GM12878 (cell line): ENCODE data around the gene RALGAPA2. TPM values are rescaled to one million over a fixed set of nuclear protein-coding genes. Genes with fewer than 3 reads are reported as not detected.

Source experiments
- ATAC-seq: fragments of 200-7000 bp; cut with Tn5 transposase; 3 replicates; pipeline ENCODE4 v1.9.1; 2020; ENCODE audit warnings: mild to moderate bottlenecking, moderate library complexity
- BruUV-seq: library from RNA; stranded (reverse); fragments of 400-500 nt; replicated peaks from 2 replicates; lab custom pipeline; 2021; lab: Mats Ljungman, UMichigan
- CTCF ChIA-PET: fragments of 300-600 bp; sonication (Branson Sonifier 250); formaldehyde crosslinking; extraction: SDS; loops from one replicate; lab custom pipeline; 2021; ENCODE audit warnings: inconsistent platforms; lab: Yijun Ruan, JAX
- POLR2A ChIA-PET: fragments of 350-600 bp; formaldehyde crosslinking; extraction: SDS; loops from one replicate; lab custom pipeline; 2021; ENCODE audit warnings: inconsistent platforms; lab: Charles Lee
- RAD21 ChIA-PET: fragments of 300-600 bp; sonication (Branson Sonifier 250); formaldehyde crosslinking; loops from one replicate; lab custom pipeline; 2023; ENCODE audit warnings: antibody characterized with exemption; ENCODE audit not compliant: unreplicated experiment; lab: Charles Lee
- SMC1A ChIA-PET: fragments of 300-600 bp; sonication (Branson Sonifier 250); formaldehyde crosslinking; loops from one replicate; lab custom pipeline; 2023; ENCODE audit not compliant: unreplicated experiment, uncharacterized antibody; lab: Charles Lee
- DNase-seq: peaks from one replicate; pipeline ENCODE4 v3.0.0-alpha.2; 2011; ENCODE audit warnings: low read depth, low spot score
- FAIRE-seq: peaks from 3 replicates; lab custom pipeline; 2011; peaks lifted over from hg19 to GRCh38; lab: Jason Lieb, UNC
- H2AFZ ChIP-seq: 2 replicates; pipeline ENCODE4 v1.6.0; 2011; ENCODE audit warnings: low read depth, low read length, control low read depth; ENCODE audit not compliant: control insufficient read depth
- H3K27ac ChIP-seq: 2 replicates; pipeline ENCODE4 v1.5.1; 2011; ENCODE audit warnings: control low read depth; ENCODE audit not compliant: control insufficient read depth, insufficient read depth
- H3K27me3 ChIP-seq, 2 experiments: replicated peaks in 1 of 2; 2 replicates each; pipeline versions ENCODE4 v1.6.0 to v1.6.1; 2011; ENCODE audit warnings: low read length in 1 of 2; ENCODE audit not compliant: control insufficient read depth in 2 of 2, insufficient read depth in 2 of 2
- H3K36me3 ChIP-seq, 2 experiments: 2 replicates each; pipeline ENCODE4 v1.5.1; 2011; ENCODE audit warnings: low read length in 1 of 2; ENCODE audit not compliant: control insufficient read depth in 2 of 2, insufficient read depth in 2 of 2
- H3K4me1 ChIP-seq: 2 replicates; pipeline ENCODE4 v1.6.1; 2011; ENCODE audit warnings: mild to moderate bottlenecking, low read length, moderate library complexity, mixed read lengths; ENCODE audit not compliant: control insufficient read depth, insufficient read depth
- H3K4me2 ChIP-seq: 2 replicates; pipeline ENCODE4 v1.6.0; 2011; ENCODE audit warnings: control low read depth; ENCODE audit not compliant: control insufficient read depth, insufficient read depth
- H3K4me3 ChIP-seq: fragments of 200-600 bp; sonication (generic); 2 replicates; pipeline ENCODE4 v1.5.1; 2016
- H3K79me2 ChIP-seq: 2 replicates; pipeline ENCODE4 v1.6.0; 2011; ENCODE audit warnings: low read length; ENCODE audit not compliant: control insufficient read depth, insufficient read depth
- H3K9ac ChIP-seq: 2 replicates; pipeline ENCODE4 v1.8.0; 2011; ENCODE audit warnings: low read length, control low read depth, mixed read lengths; ENCODE audit not compliant: control insufficient read depth, insufficient read depth
- H3K9me3 ChIP-seq: replicated peaks from 3 replicates; pipeline ENCODE4 v1.5.1; 2011; ENCODE audit warnings: mild to moderate bottlenecking, low read length; ENCODE audit not compliant: control insufficient read depth, insufficient read depth
- H4K20me1 ChIP-seq: 2 replicates; pipeline ENCODE4 v1.6.0; 2011; ENCODE audit not compliant: control insufficient read depth, insufficient read depth
- BCL11A ChIP-seq: IDR thresholded peaks from 2 replicates; pipeline ENCODE4 v1.6.1; 2011; ENCODE audit warnings: low read depth, low read length
- BCL3 ChIP-seq: IDR thresholded peaks from 2 replicates; pipeline ENCODE4 v1.6.1; 2011; ENCODE audit warnings: borderline replicate concordance, low read depth, mild to moderate bottlenecking, moderate library complexity, low read length; ENCODE audit not compliant: insufficient read depth, poor library complexity, severe bottlenecking
- CHD1 ChIP-seq: IDR thresholded peaks from 2 replicates; pipeline ENCODE4 v1.6.1; 2012; ENCODE audit warnings: low read depth, low read length, improper control_type of control experiment
- E2F8 ChIP-seq: fragments of 450-650 bp; IDR thresholded peaks from 2 replicates; pipeline ENCODE4 v1.6.1; 2018; ENCODE audit warnings: mild to moderate bottlenecking, low read depth, moderate library complexity; ENCODE audit not compliant: partially characterized antibody
- EED ChIP-seq: sonication (generic); IDR thresholded peaks from 2 replicates; pipeline ENCODE4 v1.6.1; 2016; ENCODE audit warnings: antibody characterized with exemption, low read depth
- GATAD2B ChIP-seq: fragments of 450-650 bp; conservative IDR thresholded peaks from 2 replicates; pipeline ENCODE4 v1.6.1; 2017; ENCODE audit warnings: low read depth, mild to moderate bottlenecking, moderate library complexity
- KLF5 ChIP-seq: fragments of 450-650 bp; IDR thresholded peaks from 2 replicates; pipeline ENCODE4 v1.6.1; 2014; ENCODE audit warnings: mild to moderate bottlenecking; ENCODE audit not compliant: partially characterized antibody
- MYB ChIP-seq: fragments of 150-350 bp; IDR thresholded peaks from 2 replicates; pipeline ENCODE4 v1.6.1; 2014; ENCODE audit warnings: mild to moderate bottlenecking, low read depth, low read length, borderline replicate concordance
- NFYA ChIP-seq: IDR thresholded peaks from 2 replicates; pipeline ENCODE4 v1.6.1; 2011; ENCODE audit warnings: low read depth, mild to moderate bottlenecking, low read length, improper control_type of control experiment, borderline replicate concordance
- SIX5 ChIP-seq: IDR thresholded peaks from 2 replicates; pipeline ENCODE4 v1.6.1; 2011; ENCODE audit warnings: mild to moderate bottlenecking, low read depth, low read length, moderate library complexity; ENCODE audit not compliant: severe bottlenecking
- SMC3 ChIP-seq: IDR thresholded peaks from 2 replicates; pipeline ENCODE4 v1.6.1; 2011; ENCODE audit warnings: low read length, improper control_type of control experiment, borderline replicate concordance
- YY1 ChIP-seq: IDR thresholded peaks from 2 replicates; pipeline ENCODE4 v1.6.1; 2011; ENCODE audit warnings: low read depth, mild to moderate bottlenecking, low read length
- ZBTB40 ChIP-seq: fragments of 450-650 bp; IDR thresholded peaks from 2 replicates; pipeline ENCODE4 v1.6.1; 2016; ENCODE audit warnings: mild to moderate bottlenecking, moderate library complexity, borderline replicate concordance
- ZNF274 ChIP-seq: IDR thresholded peaks from one replicate; pipeline ENCODE4 v1.8.0; 2011; ENCODE audit not compliant: insufficient read length, insufficient read depth
- WGBS: methylation state at CpG from one replicate; pipeline ENCODE4 v1.1.6; 2016; ENCODE audit warnings: low lambda C conversion rate; ENCODE audit not compliant: insufficient replicate concordance, insufficient coverage; ENCODE audit errors: missing lambda C conversion rate; 5-methylcytosine and 5-hydroxymethylcytosine counted together
- in situ Hi-C: fragments of 300-500 bp; cut with MboI; formaldehyde crosslinking; loops from 9 replicates; pipeline ENCODE4 v1.14.3; 2018; ENCODE audit warnings: mixed read lengths
- intact Hi-C: fragments of 100-400 bp; cut with micrococcal nuclease; formaldehyde crosslinking; loops from one replicate; pipeline ENCODE4 v1.14.2; 2022; ENCODE audit not compliant: unreplicated experiment
- polyA plus RNA-seq, 11 experiments: library from polyadenylated mRNA; depleted of rRNA in 4 of 11; unstranded in 6 of 11; stranded (reverse) in 5 of 11; fragments of >200 nt; fragmentation: Nextera tagmentation in 4 of 11; fragmentation: Illumina TruSeq in 1 of 11; extraction: Ambion mirVana in 4 of 11; extraction: Trizol in 1 of 11; gene quantifications; 1 replicate in 1 of 11; 2 replicates in 10 of 11; pipeline versions ENCODE4 v1.2.1 to v1.2.3, GENCODE V29; 2011 to 2016; ENCODE audit warnings: inconsistent platforms in 2 of 11, missing spikeins in 2 of 11, low read depth in 1 of 11
- total RNA-seq, 4 experiments: library from RNA; depleted of rRNA in 3 of 4; stranded (reverse); fragments of >200 nt in 3 of 4; fragmentation: Illumina TruSeq in 1 of 4; extraction: Trizol in 1 of 4; gene quantifications; 2 replicates each; pipeline versions ENCODE4 v1.2.1 to v1.2.3, GENCODE V29; 2013 to 2021

Gene RALGAPA2
- total and polyA plus RNA-seq, 10 of the 15 experiments (the other 5 are each of a cell fraction or from before 2014, with no cell fraction given), result 2.9 to 29.4 (median 19.6) TPM

GRCh38 chr20:20396794-20397193, 315.6 kb downstream of the RALGAPA2 start (continued):
- TF ChIP-seq SMC3, result no peak

GRCh38 chr20:20395903-20396568, 316.4 kb downstream of the RALGAPA2 start:
- Histone ChIP-seq H2AFZ (no peak overlapping the region), H4K20me1 (no peaks in the 10 kb centered on the region), H3K27me3 (no peaks in the 10 kb centered on the region), H3K9ac (no peak overlapping the region)
- POLR2A ChIA-PET, result no interaction called here
- no peak for DNase-seq
- no peak for ATAC-seq
- BruUV-seq, result no TSS peak
- SMC1A ChIA-PET, result no interaction called here
- 83% methylated on average over 27 of the region's 29 CpGs for WGBS
- no peak for TF ChIP-seq BCL3
- no peak for TF ChIP-seq EED
- no peak for TF ChIP-seq ZBTB40
- TF ChIP-seq CHD1, result no peak
- TF ChIP-seq SIX5, result no peak
- TF ChIP-seq E2F8, result no peak
- TF ChIP-seq GATAD2B, result no peak
- no peak for TF ChIP-seq BCL11A
- TF ChIP-seq KLF5, result no peak
- TF ChIP-seq YY1, result no peak
- no peak for TF ChIP-seq MYB
- no peak for TF ChIP-seq ZNF274
- TF ChIP-seq NFYA, result no peak
- TF ChIP-seq, all 136 proteins: peak for 0
- Histone ChIP-seq H3K9me3 (no peaks in the 10 kb centered on the region), H3K79me2 (no peaks in the 10 kb centered on the region), H3K36me3 (peaks cover 2 to 7% of the 10 kb centered on the region in 2 experiments; a peak in 3 of 4 replicates), H3K4me3 (no peak overlapping the region), H3K4me1 (no peaks in the 10 kb centered on the region), H3K27ac (no peak overlapping the region), H3K4me2 (no peak overlapping the region)
- ChIA-PET RAD21 (no interaction called here), CTCF (no interaction called here)
- FAIRE-seq, result no peak
- intact Hi-C loops (no loop called here), in situ Hi-C loops (no loop called here)
